RWPE1 (cell line): ENCODE results near the gene FAM8A1.

ENCODE experiments used
- CTCF ChIA-PET: fragments of 350-600 bp; sonication (Branson Sonifier 250); formaldehyde crosslinking; extraction: SDS; loops from one replicate; lab custom pipeline; 2021; lab: Yijun Ruan, JAX
- POLR2A ChIA-PET: fragments of 400-600 bp; formaldehyde crosslinking; extraction: SDS; loops from one replicate; lab custom pipeline; 2020; ENCODE audit warnings: antibody characterized with exemption; ENCODE audit not compliant: low non-redundant PET; lab: Yijun Ruan, JAX
- DNase-seq: peaks from one replicate; pipeline ENCODE4 v3.0.0; 2012; ENCODE audit warnings: low spot score
- H3K27ac ChIP-seq: fragments of 450-650 bp; 2 replicates; pipeline ENCODE4 v1.5.1; 2017
- CTCF ChIP-seq: fragments of 450-650 bp; conservative IDR thresholded peaks from 2 replicates; pipeline ENCODE4 v1.5.1; 2017; ENCODE audit warnings: low read depth, mild to moderate bottlenecking

The FAM8A1 gene

GRCh38 chr6:17600527-17601385 is 654 bp downstream of the FAM8A1 start:
- peak overlapping the region; percentile 78 for H3K27ac ChIP-seq
- ChIA-PET CTCF (interaction anchor here (0.8 kb wide), 1 partner anchor 214 kb away, joined by 3 read pairs; no protein-coding TSS in a partner anchor), POLR2A (interaction anchor here (0.6 kb wide), 1 partner anchor 409 kb away, joined by 5 read pairs; no protein-coding TSS in a partner anchor)
- peak; percentile 20 for DNase-seq
- TF ChIP-seq CTCF: no peak

GRCh38 chr6:17601386-17601703 is 1.2 kb downstream of the FAM8A1 start:
- ChIA-PET POLR2A (no interaction called here), CTCF (no interaction called here)
- DNase-seq: no peak
- no peak for TF ChIP-seq CTCF
- H3K27ac ChIP-seq: no peak overlapping the region

- TF ChIP-seq CTCF: no peak
- ChIA-PET CTCF (interaction anchor here (0.7 to 0.9 kb wide), 2 partner anchors 99 to 230 kb away, joined by 3 to 4 read pairs; no protein-coding TSS in a partner anchor), POLR2A (no interaction called here)
- no peak for DNase-seq
- H3K27ac ChIP-seq: no peak overlapping the region
These were observed 2.8 kb downstream of the FAM8A1 start for GRCh38 chr6:17602888-17603287.

- H3K27ac ChIP-seq: no peak overlapping the region
- POLR2A ChIA-PET: no interaction called here
- DNase-seq: no peak
- CTCF ChIA-PET: no interaction called here
- no peak for TF ChIP-seq CTCF
These were observed 6.5 kb downstream of the FAM8A1 start for GRCh38 chr6:17606606-17607005.

GRCh38 chr6:17610835-17611234 is 10.7 kb downstream of the FAM8A1 start:
- POLR2A ChIA-PET: no interaction called here
- CTCF ChIA-PET: interaction anchor here (0.7 kb wide), 1 partner anchor 81 kb away, joined by 4 read pairs; no protein-coding TSS in a partner anchor
- no peak for DNase-seq

GRCh38 chr6:17612048-17612447 is 11.9 kb downstream of the FAM8A1 start:
- CTCF ChIA-PET: no interaction called here
- H3K27ac ChIP-seq: no peak overlapping the region
- POLR2A ChIA-PET: no interaction called here

More at GRCh38 chr6:17610835-17611234, 10.7 kb downstream of the FAM8A1 start:
- no peak for TF ChIP-seq CTCF
- H3K27ac ChIP-seq: no peak overlapping the region

More at GRCh38 chr6:17612048-17612447, 11.9 kb downstream of the FAM8A1 start:
- DNase-seq: no peak
- no peak for TF ChIP-seq CTCF
